ENCODE measurements around the gene PRSS36. TPM values are rescaled to one million over a fixed set of nuclear protein-coding genes. Genes with fewer than 3 reads are reported as not detected.

Gene PRSS36
- total RNA-seq, 1 experiment from 2014 or later: 4.1 TPM

DNA sequence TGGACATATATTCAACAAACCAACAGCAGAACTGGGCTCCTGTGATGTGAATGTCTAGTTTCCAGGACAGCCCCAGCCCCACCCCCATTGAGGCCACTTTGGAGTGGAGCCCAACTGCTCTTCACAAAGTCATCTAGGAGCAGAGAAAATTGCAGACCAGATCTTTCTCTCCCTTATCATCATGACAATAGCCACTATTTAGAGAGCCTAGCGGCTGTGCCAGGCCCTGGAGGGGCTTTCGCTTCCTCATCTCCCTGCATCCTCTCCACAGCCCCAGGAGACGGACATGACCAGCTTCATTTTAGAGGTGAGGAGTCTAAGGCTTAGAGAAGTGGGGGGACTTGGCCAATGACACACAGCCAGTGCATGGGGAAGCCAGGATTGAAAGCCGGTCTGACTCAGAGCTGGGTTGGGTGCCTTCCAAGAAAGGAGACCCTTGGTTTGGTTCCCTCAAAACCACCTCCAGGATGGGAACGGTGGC is 15.7 kb downstream of the PRSS36 start:
- Histone ChIP-seq H3K9me2 (ENCODE audit: insufficient read depth) (no peaks in the 10 kb centered on the region), H3K4me1 (replicated peaks; ENCODE audit: insufficient read depth) (peaks cover 69% of the 10 kb centered on the region), H2AFZ (no peak overlapping the region), H3K79me2 (ENCODE audit: low read depth) (peaks cover 12% of the 10 kb centered on the region), H3K27me3 (ENCODE audit: insufficient read depth, low read depth) (no peaks in the 10 kb centered on the region), H3F3A (ENCODE audit: insufficient read depth, low read depth) (peaks cover 47% of the 10 kb centered on the region), H3K36me3 (ENCODE audit: low read depth) (no peaks in the 10 kb centered on the region; the same call in 1 of the 2 replicates), H3K4me3 (peak overlapping the region; percentile 59), H3K27ac (peak overlapping the region; percentile 71), H3K4me2 (peak overlapping the region; percentile 75), H4K20me1 (ENCODE audit: insufficient read depth) (no peaks in the 10 kb centered on the region), H3K9me3 (ENCODE audit: insufficient read depth, low read depth) (no peaks in the 10 kb centered on the region)
- POLR2A ChIA-PET (ENCODE audit: unreplicated experiment): interaction anchor here (0.7 to 3.1 kb wide), 4 partner anchors 17 to 60 kb away, joined by 3 to 29 read pairs (median 6); partner anchors contain the start of genes KAT8 and ZNF668
- CTCF ChIA-PET: interaction anchor here (1.0 kb wide), 1 partner anchor 8 kb away, joined by 5 read pairs; no protein-coding TSS in a partner anchor
- intact Hi-C loops (cut with micrococcal nuclease; ENCODE audit: unreplicated experiment): loop anchor here (2.0 kb wide), 1 partner anchor 59 kb away; the partner anchor contains the start of genes ZNF646 and ZNF668
- BruUV-seq (replicated peaks): no TSS peak
- DNase-seq: peak; percentile 60 to 64
- no peak for TF ChIP-seq EZH2 (IDR thresholded peaks at IDR 0.05; ENCODE audit: low read depth)
- TF ChIP-seq, protein P1, sequence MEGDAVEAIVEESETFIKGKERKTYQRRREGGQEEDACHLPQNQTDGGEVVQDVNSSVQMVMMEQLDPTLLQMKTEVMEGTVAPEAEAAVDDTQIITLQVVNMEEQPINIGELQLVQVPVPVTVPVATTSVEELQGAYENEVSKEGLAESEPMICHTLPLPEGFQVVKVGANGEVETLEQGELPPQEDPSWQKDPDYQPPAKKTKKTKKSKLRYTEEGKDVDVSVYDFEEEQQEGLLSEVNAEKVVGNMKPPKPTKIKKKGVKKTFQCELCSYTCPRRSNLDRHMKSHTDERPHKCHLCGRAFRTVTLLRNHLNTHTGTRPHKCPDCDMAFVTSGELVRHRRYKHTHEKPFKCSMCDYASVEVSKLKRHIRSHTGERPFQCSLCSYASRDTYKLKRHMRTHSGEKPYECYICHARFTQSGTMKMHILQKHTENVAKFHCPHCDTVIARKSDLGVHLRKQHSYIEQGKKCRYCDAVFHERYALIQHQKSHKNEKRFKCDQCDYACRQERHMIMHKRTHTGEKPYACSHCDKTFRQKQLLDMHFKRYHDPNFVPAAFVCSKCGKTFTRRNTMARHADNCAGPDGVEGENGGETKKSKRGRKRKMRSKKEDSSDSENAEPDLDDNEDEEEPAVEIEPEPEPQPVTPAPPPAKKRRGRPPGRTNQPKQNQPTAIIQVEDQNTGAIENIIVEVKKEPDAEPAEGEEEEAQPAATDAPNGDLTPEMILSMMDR (conservative IDR thresholded peaks at IDR 0.05): no peak

DNA sequence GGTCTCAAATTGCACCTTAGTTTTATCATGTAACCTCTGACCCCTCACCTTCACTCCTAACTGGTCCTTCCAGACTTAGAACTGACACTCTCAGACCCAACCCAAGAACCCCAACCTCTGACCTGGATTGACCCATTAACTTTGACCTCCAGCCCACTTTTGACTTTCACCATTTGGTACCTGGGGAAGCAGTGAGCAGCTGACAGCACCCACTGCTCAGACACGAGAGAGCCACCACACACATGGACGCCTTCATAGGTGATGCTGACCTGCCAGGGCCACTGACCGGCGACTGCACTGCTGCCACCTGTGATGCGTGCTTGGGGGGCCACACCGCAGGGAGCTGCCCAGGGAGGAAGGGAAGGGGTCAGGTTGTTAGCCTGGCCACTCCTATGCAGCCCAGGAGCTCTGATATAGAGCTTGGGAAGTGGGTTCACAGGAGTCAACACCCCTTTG is 16.8 kb downstream of the PRSS36 start:
- POLR2A ChIA-PET (ENCODE audit: unreplicated experiment): interaction anchor here (0.6 to 0.7 kb wide), 2 partner anchors 27 to 41 kb away, joined by 3 to 6 read pairs; no protein-coding TSS in a partner anchor
- no peaks in the 10 kb centered on the region for H3K27me3 ChIP-seq (ENCODE audit: insufficient read depth, low read depth)
- H3K4me2 ChIP-seq: peak overlapping the region; percentile 75; the same call in 1 of the 2 replicates
- CTCF ChIA-PET: no interaction called here
- H3K27ac ChIP-seq: no peak overlapping the region
- no peak overlapping the region for H3K4me3 ChIP-seq
- H3F3A ChIP-seq (ENCODE audit: insufficient read depth, low read depth): peaks cover 52% of the 10 kb centered on the region
- no peak for DNase-seq
- H3K9me2 ChIP-seq (ENCODE audit: insufficient read depth): no peaks in the 10 kb centered on the region
- H3K36me3 ChIP-seq (ENCODE audit: low read depth): no peaks in the 10 kb centered on the region; the same call in 1 of the 2 replicates
- no peaks in the 10 kb centered on the region for H4K20me1 ChIP-seq (ENCODE audit: insufficient read depth)
- H3K79me2 ChIP-seq (ENCODE audit: low read depth): peaks cover 12% of the 10 kb centered on the region
- TF ChIP-seq, protein P1 (conservative IDR thresholded peaks at IDR 0.05): no peak
- TF ChIP-seq EZH2 (IDR thresholded peaks at IDR 0.05; ENCODE audit: low read depth): no peak
- intact Hi-C loops (cut with micrococcal nuclease; ENCODE audit: unreplicated experiment): no loop called here
- no peaks in the 10 kb centered on the region for H3K9me3 ChIP-seq (ENCODE audit: insufficient read depth, low read depth)
- H3K4me1 ChIP-seq (replicated peaks; ENCODE audit: insufficient read depth): peaks cover 72% of the 10 kb centered on the region
- H2AFZ ChIP-seq: no peak overlapping the region
- no TSS peak for BruUV-seq (replicated peaks)

DNA sequence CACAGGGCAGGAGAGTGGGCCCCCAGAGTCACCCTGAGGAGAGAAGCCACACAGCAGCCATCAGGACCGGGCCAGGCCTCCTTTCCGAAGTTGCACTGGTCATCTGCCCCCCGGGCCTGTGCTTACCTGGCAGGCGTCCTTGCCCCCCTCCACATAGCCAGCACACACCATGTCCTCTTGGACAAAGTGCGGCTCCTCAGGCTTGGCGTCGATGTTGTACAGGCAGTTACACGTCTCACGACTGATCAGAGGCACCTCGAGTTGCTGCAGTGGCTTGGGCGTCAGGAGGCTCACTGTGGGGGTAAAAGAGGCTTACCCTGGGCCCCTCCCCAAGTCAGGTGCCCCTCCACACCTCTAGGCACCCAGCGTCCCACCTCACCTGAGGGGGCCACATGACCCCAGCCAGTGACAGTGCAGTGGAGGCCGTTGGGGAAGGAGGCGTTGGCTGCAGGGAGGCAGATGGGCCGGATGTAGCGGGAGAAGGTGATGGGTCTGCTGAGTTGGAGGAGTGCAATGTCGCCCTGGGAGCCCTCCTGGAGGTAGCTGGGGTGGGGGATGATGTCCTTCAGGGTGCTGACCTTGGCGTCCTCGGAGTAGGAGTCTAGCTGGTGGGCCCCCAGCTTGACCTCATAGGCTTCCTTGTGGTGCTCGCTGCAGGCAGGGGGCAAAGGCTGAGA is 17.4 kb downstream of the PRSS36 start:
- H3K4me3 ChIP-seq: no peak overlapping the region
- H3K27ac ChIP-seq: no peak overlapping the region
- H3K9me3 ChIP-seq (ENCODE audit: insufficient read depth, low read depth): no peaks in the 10 kb centered on the region
- BruUV-seq (replicated peaks): no TSS peak
- intact Hi-C loops (cut with micrococcal nuclease; ENCODE audit: unreplicated experiment): no loop called here
- H3K9me2 ChIP-seq (ENCODE audit: insufficient read depth): no peaks in the 10 kb centered on the region
- H3K4me1 ChIP-seq (replicated peaks; ENCODE audit: insufficient read depth): peaks cover 72% of the 10 kb centered on the region
- peaks cover 12% of the 10 kb centered on the region for H3K79me2 ChIP-seq (ENCODE audit: low read depth)
- H3K4me2 ChIP-seq: no peak overlapping the region
- no peak for DNase-seq
- TF ChIP-seq, protein P1 (conservative IDR thresholded peaks at IDR 0.05): no peak
- TF ChIP-seq EZH2 (IDR thresholded peaks at IDR 0.05; ENCODE audit: low read depth): no peak
- no peak overlapping the region for H2AFZ ChIP-seq
- no peaks in the 10 kb centered on the region for H4K20me1 ChIP-seq (ENCODE audit: insufficient read depth)
- H3K27me3 ChIP-seq (ENCODE audit: insufficient read depth, low read depth): no peaks in the 10 kb centered on the region
- ChIA-PET CTCF (no interaction called here), POLR2A (ENCODE audit: unreplicated experiment) (interaction anchor here (0.6 kb wide), 1 partner anchor 28 kb away, joined by 6 read pairs; no protein-coding TSS in a partner anchor)
- peaks cover 57% of the 10 kb centered on the region for H3F3A ChIP-seq (ENCODE audit: insufficient read depth, low read depth)
- no peaks in the 10 kb centered on the region; the same call in 1 of the 2 replicates for H3K36me3 ChIP-seq (ENCODE audit: low read depth)

All from PC-9 (cell line).